ENCODE measurements around the gene SH3YL1.

SH3YL1 gene

GRCh38 chr2:213932-214693 is 49.7 kb downstream of the SH3YL1 start:
- TF ChIP-seq CTCF (IDR thresholded peaks at IDR 0.05): no peak
- TF ChIP-seq ZFX (IDR thresholded peaks at IDR 0.05; ENCODE audit: borderline replicate concordance): no peak
- no peak overlapping the region for H3K27ac ChIP-seq

GRCh38 chr2:211486-212184 is 52.2 kb downstream of the SH3YL1 start:
- no peak overlapping the region for H3K27ac ChIP-seq
- TF ChIP-seq ZFX (IDR thresholded peaks at IDR 0.05; ENCODE audit: borderline replicate concordance): no peak
- TF ChIP-seq CTCF (IDR thresholded peaks at IDR 0.05): no peak

GRCh38 chr2:210660-211059 is 53.2 kb downstream of the SH3YL1 start:
- H3K27ac ChIP-seq: no peak overlapping the region
- TF ChIP-seq ZFX (IDR thresholded peaks at IDR 0.05; ENCODE audit: borderline replicate concordance): no peak
- TF ChIP-seq CTCF (IDR thresholded peaks at IDR 0.05): no peak

- no peak overlapping the region for H3K27ac ChIP-seq
- TF ChIP-seq ZFX (IDR thresholded peaks at IDR 0.05; ENCODE audit: borderline replicate concordance) (no peak), CTCF (IDR thresholded peaks at IDR 0.05) (no peak)
These were observed 54.4 kb downstream of the SH3YL1 start for GRCh38 chr2:209470-209869.

GRCh38 chr2:208335-208734 is 55.5 kb downstream of the SH3YL1 start:
- TF ChIP-seq ZFX (IDR thresholded peaks at IDR 0.05; ENCODE audit: borderline replicate concordance) (no peak), CTCF (IDR thresholded peaks at IDR 0.05) (no peak)
- no peak overlapping the region for H3K27ac ChIP-seq

- H3K27ac ChIP-seq: no peak overlapping the region
- TF ChIP-seq CTCF (IDR thresholded peaks at IDR 0.05): no peak
- no peak for TF ChIP-seq ZFX (IDR thresholded peaks at IDR 0.05; ENCODE audit: borderline replicate concordance)
These were observed 59.8 kb downstream of the SH3YL1 start for GRCh38 chr2:203984-204383.

GRCh38 chr2:203401-203800 is 60.4 kb downstream of the SH3YL1 start:
- TF ChIP-seq CTCF (IDR thresholded peaks at IDR 0.05) (no peak), ZFX (IDR thresholded peaks at IDR 0.05; ENCODE audit: borderline replicate concordance) (no peak)
- H3K27ac ChIP-seq: no peak overlapping the region

Measured in 22Rv1 (cell line).